GM06990 (cell line): Measurements from ENCODE around the gene PKIG.

ENCODE experiments used
- DNase-seq: peaks from one replicate; pipeline ENCODE4 v3.0.0-alpha.2; 2011; ENCODE audit not compliant: insufficient read length; ENCODE audit errors: extremely low read depth
- H3K27me3 ChIP-seq: replicated peaks from 2 replicates; pipeline ENCODE4 v1.6.0; 2011; ENCODE audit warnings: low read length; ENCODE audit not compliant: control insufficient read depth, insufficient read depth
- H3K36me3 ChIP-seq: 2 replicates; pipeline ENCODE4 v1.5.1; 2011; ENCODE audit warnings: low read length; ENCODE audit not compliant: control insufficient read depth, insufficient read depth
- H3K4me3 ChIP-seq: replicated peaks from 2 replicates; pipeline ENCODE4 v1.5.1; 2011; ENCODE audit warnings: low read depth, mild to moderate bottlenecking, control low read depth, low read length
- CTCF ChIP-seq: IDR thresholded peaks from 2 replicates; pipeline ENCODE4 v1.5.1; 2011; ENCODE audit warnings: low read length, control low read depth, mild to moderate bottlenecking, inconsistent platforms; ENCODE audit not compliant: insufficient read depth, poor library complexity, severe bottlenecking

Gene PKIG

GRCh38 chr20:44616604-44616964, 34.2 kb downstream of the PKIG start:
- Histone ChIP-seq H3K4me3 (no peak overlapping the region), H3K27me3 (no peaks in the 10 kb centered on the region), H3K36me3 (peaks cover 49% of the 10 kb centered on the region)
- no peak for TF ChIP-seq CTCF
- no peak for DNase-seq

- Histone ChIP-seq H3K4me3 (no peak overlapping the region), H3K36me3 (peaks cover 60% of the 10 kb centered on the region), H3K27me3 (no peaks in the 10 kb centered on the region)
- DNase-seq, result no peak
- no peak for TF ChIP-seq CTCF
Observed at GRCh38 chr20:44618318-44618731, 35.9 kb downstream of the PKIG start.

GRCh38 chr20:44619294-44619693, 36.9 kb downstream of the PKIG start:
- DNase-seq, result no peak
- TF ChIP-seq CTCF, result no peak
- H3K27me3 ChIP-seq, result no peaks in the 10 kb centered on the region
- H3K36me3 ChIP-seq, result peaks cover 61% of the 10 kb centered on the region
- H3K4me3 ChIP-seq, result no peak overlapping the region

GRCh38 chr20:44620030-44620429, 37.7 kb downstream of the PKIG start:
- Histone ChIP-seq H3K4me3 (no peak overlapping the region), H3K27me3 (no peaks in the 10 kb centered on the region), H3K36me3 (peaks cover 59% of the 10 kb centered on the region)
- DNase-seq, result no peak
- TF ChIP-seq CTCF, result no peak

- DNase-seq, result no peak
- peaks cover 67% of the 10 kb centered on the region for H3K36me3 ChIP-seq
- no peak for TF ChIP-seq CTCF
- no peaks in the 10 kb centered on the region for H3K27me3 ChIP-seq
- H3K4me3 ChIP-seq, result no peak overlapping the region
Observed at GRCh38 chr20:44621325-44621724, 38.9 kb downstream of the PKIG start.

GRCh38 chr20:44621939-44622338, 39.6 kb downstream of the PKIG start:
- no peak for DNase-seq
- no peak for TF ChIP-seq CTCF
- Histone ChIP-seq H3K36me3 (peaks cover 64% of the 10 kb centered on the region), H3K27me3 (no peaks in the 10 kb centered on the region), H3K4me3 (no peak overlapping the region)
